ENCODE measurements around the gene FBXL3. TPM values are rescaled to one million over a fixed set of nuclear protein-coding genes. Genes with fewer than 3 reads are reported as not detected.

FBXL3 gene
- total and polyA plus RNA-seq, 2 of the 8 experiments (the other 6 are each of a cell fraction or from before 2014, with no cell fraction given), result 4.9 to 14.9 TPM

- no peak for TF ChIP-seq CHD7 (IDR thresholded peaks at IDR 0.05; ENCODE audit: insufficient replicate concordance, low read length)
- no peak for TF ChIP-seq BCL11A (IDR thresholded peaks at IDR 0.05; ENCODE audit: low read depth in 2 of 2, low read length in 2 of 2)
- no peak for TF ChIP-seq KDM5A (IDR thresholded peaks at IDR 0.05; ENCODE audit: low read length)
- TF ChIP-seq MAFK (IDR thresholded peaks at IDR 0.05; ENCODE audit: low read depth, low read length), result no peak
- no peak for TF ChIP-seq KDM4A (IDR thresholded peaks at IDR 0.05; ENCODE audit: low read depth, low read length, severe bottlenecking)
- TF ChIP-seq RAD21 (IDR thresholded peaks at IDR 0.05 in 1 of 2, conservative IDR thresholded peaks at IDR 0.05 in 1 of 2; ENCODE audit: low read depth in 2 of 2, low read length in 2 of 2), result no peak
- TF ChIP-seq SP1 (IDR thresholded peaks at IDR 0.05; ENCODE audit: low read depth, low read length), result no peak
- TF ChIP-seq YY1 (IDR thresholded peaks at IDR 0.05; ENCODE audit: low read depth, low read length), result no peak
- no peak for TF ChIP-seq GABPA (IDR thresholded peaks at IDR 0.05; ENCODE audit: borderline replicate concordance, insufficient read depth, low read length)
- no peak for TF ChIP-seq KDM1A (IDR thresholded peaks at IDR 0.05; ENCODE audit: borderline replicate concordance, low read length)
Measured at GRCh38 chr13:77013853-77014542, 13.0 kb downstream of the FBXL3 start (continued).
